ENCODE results near the gene CREB3L1. TPM values are rescaled to one million over a fixed set of nuclear protein-coding genes. Genes with fewer than 3 reads are reported as not detected.

The CREB3L1 gene
- polyA plus RNA-seq, 1 donor = 38.3 TPM

GRCh38 chr11:46330154-46330553 is 52.7 kb downstream of the CREB3L1 start:
- DNase-seq = no peak

- DNase-seq = peak; percentile 54
Observed at GRCh38 chr11:46330563-46331281, 53.3 kb downstream of the CREB3L1 start.

- no peak for DNase-seq
Observed at GRCh38 chr11:46331282-46331984, 54.0 kb downstream of the CREB3L1 start.

- no peak for DNase-seq
Observed at GRCh38 chr11:46332093-46332567, 54.7 kb downstream of the CREB3L1 start.

GRCh38 chr11:46332568-46333393 is 55.3 kb downstream of the CREB3L1 start:
- no peak for DNase-seq

GRCh38 chr11:46333394-46333947 is 56.0 kb downstream of the CREB3L1 start:
- DNase-seq = no peak

- DNase-seq = no peak
Observed at GRCh38 chr11:46334211-46334610, 56.7 kb downstream of the CREB3L1 start.

GRCh38 chr11:46335271-46335670 is 57.8 kb downstream of the CREB3L1 start:
- no peak for DNase-seq

- no peak for DNase-seq
Observed at GRCh38 chr11:46335890-46336562, 58.6 kb downstream of the CREB3L1 start.

GRCh38 chr11:46336563-46337180 is 59.2 kb downstream of the CREB3L1 start:
- DNase-seq = no peak

- no peak for DNase-seq
Observed at GRCh38 chr11:46337626-46338345, 60.3 kb downstream of the CREB3L1 start.

- no peak for DNase-seq
Observed at GRCh38 chr11:46338636-46338987, 61.1 kb downstream of the CREB3L1 start.

GRCh38 chr11:46338988-46339666 is 61.7 kb downstream of the CREB3L1 start:
- DNase-seq = no peak

- DNase-seq = no peak
Observed at GRCh38 chr11:46339816-46340215, 62.4 kb downstream of the CREB3L1 start.

GRCh38 chr11:46341454-46341853 is 64.0 kb downstream of the CREB3L1 start:
- DNase-seq = no peak

GRCh38 chr11:46342239-46342638 is 64.8 kb downstream of the CREB3L1 start:
- peak; percentile 59 for DNase-seq

GRCh38 chr11:46343520-46343919 is 66.1 kb downstream of the CREB3L1 start:
- DNase-seq = no peak

- DNase-seq = no peak
Observed at GRCh38 chr11:46345131-46345597, 67.7 kb downstream of the CREB3L1 start.

GRCh38 chr11:46345881-46346484 is 68.5 kb downstream of the CREB3L1 start:
- no peak for DNase-seq
